ENCODE measurements around the gene AKT1. TPM values are rescaled to one million over a fixed set of nuclear protein-coding genes. Genes with fewer than 3 reads are reported as not detected.

AKT1 gene
- total and polyA plus RNA-seq, 2 of the 13 experiments (the other 11 are each of a cell fraction or from before 2014, with no cell fraction given), result 96.2 to 116 TPM

GRCh38 chr14:104735830-104736642, 59.5 kb downstream of the AKT1 start (continued):
- peak; percentile 80; the same call in 1 of the 2 replicates for TF ChIP-seq BCL3 (CRISPR knock-in tag; IDR thresholded peaks at IDR 0.05)
- peak; percentile 46; the same call in 1 of the 2 replicates for TF ChIP-seq PHF8 (CRISPR knock-in tag; IDR thresholded peaks at IDR 0.05)
- TF ChIP-seq, protein P1, sequence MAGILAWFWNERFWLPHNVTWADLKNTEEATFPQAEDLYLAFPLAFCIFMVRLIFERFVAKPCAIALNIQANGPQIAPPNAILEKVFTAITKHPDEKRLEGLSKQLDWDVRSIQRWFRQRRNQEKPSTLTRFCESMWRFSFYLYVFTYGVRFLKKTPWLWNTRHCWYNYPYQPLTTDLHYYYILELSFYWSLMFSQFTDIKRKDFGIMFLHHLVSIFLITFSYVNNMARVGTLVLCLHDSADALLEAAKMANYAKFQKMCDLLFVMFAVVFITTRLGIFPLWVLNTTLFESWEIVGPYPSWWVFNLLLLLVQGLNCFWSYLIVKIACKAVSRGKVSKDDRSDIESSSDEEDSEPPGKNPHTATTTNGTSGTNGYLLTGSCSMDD (CRISPR knock-in tag; IDR thresholded peaks at IDR 0.05), result no peak
- TF ChIP-seq ZNF83 (CRISPR knock-in tag; IDR thresholded peaks at IDR 0.05; ENCODE audit: borderline replicate concordance), result peak; percentile 96
- TF ChIP-seq FOXC1 (CRISPR knock-in tag; IDR thresholded peaks at IDR 0.05; ENCODE audit: borderline replicate concordance), result peak; percentile 50; the same call in 1 of the 2 replicates
- TF ChIP-seq, protein P2, sequence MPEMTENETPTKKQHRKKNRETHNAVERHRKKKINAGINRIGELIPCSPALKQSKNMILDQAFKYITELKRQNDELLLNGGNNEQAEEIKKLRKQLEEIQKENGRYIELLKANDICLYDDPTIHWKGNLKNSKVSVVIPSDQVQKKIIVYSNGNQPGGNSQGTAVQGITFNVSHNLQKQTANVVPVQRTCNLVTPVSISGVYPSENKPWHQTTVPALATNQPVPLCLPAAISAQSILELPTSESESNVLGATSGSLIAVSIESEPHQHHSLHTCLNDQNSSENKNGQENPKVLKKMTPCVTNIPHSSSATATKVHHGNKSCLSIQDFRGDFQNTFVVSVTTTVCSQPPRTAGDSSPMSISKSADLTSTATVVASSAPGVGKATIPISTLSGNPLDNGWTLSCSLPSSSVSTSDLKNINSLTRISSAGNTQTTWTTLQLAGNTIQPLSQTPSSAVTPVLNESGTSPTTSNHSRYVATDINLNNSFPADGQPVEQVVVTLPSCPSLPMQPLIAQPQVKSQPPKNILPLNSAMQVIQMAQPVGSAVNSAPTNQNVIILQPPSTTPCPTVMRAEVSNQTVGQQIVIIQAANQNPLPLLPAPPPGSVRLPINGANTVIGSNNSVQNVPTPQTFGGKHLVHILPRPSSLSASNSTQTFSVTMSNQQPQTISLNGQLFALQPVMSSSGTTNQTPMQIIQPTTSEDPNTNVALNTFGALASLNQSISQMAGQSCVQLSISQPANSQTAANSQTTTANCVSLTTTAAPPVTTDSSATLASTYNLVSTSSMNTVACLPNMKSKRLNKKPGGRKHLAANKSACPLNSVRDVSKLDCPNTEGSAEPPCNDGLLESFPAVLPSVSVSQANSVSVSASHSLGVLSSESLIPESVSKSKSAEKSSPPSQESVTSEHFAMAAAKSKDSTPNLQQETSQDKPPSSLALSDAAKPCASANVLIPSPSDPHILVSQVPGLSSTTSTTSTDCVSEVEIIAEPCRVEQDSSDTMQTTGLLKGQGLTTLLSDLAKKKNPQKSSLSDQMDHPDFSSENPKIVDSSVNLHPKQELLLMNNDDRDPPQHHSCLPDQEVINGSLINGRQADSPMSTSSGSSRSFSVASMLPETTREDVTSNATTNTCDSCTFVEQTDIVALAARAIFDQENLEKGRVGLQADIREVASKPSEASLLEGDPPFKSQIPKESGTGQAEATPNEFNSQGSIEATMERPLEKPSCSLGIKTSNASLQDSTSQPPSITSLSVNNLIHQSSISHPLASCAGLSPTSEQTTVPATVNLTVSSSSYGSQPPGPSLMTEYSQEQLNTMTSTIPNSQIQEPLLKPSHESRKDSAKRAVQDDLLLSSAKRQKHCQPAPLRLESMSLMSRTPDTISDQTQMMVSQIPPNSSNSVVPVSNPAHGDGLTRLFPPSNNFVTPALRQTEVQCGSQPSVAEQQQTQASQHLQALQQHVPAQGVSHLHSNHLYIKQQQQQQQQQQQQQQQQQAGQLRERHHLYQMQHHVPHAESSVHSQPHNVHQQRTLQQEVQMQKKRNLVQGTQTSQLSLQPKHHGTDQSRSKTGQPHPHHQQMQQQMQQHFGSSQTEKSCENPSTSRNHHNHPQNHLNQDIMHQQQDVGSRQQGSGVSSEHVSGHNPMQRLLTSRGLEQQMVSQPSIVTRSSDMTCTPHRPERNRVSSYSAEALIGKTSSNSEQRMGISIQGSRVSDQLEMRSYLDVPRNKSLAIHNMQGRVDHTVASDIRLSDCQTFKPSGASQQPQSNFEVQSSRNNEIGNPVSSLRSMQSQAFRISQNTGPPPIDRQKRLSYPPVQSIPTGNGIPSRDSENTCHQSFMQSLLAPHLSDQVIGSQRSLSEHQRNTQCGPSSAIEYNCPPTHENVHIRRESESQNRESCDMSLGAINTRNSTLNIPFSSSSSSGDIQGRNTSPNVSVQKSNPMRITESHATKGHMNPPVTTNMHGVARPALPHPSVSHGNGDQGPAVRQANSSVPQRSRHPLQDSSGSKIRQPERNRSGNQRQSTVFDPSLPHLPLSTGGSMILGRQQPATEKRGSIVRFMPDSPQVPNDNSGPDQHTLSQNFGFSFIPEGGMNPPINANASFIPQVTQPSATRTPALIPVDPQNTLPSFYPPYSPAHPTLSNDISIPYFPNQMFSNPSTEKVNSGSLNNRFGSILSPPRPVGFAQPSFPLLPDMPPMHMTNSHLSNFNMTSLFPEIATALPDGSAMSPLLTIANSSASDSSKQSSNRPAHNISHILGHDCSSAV (CRISPR knock-in tag; IDR thresholded peaks at IDR 0.05; ENCODE audit: borderline replicate concordance), result peak; percentile 38; the same call in 1 of the 2 replicates
- TF ChIP-seq, protein P3, sequence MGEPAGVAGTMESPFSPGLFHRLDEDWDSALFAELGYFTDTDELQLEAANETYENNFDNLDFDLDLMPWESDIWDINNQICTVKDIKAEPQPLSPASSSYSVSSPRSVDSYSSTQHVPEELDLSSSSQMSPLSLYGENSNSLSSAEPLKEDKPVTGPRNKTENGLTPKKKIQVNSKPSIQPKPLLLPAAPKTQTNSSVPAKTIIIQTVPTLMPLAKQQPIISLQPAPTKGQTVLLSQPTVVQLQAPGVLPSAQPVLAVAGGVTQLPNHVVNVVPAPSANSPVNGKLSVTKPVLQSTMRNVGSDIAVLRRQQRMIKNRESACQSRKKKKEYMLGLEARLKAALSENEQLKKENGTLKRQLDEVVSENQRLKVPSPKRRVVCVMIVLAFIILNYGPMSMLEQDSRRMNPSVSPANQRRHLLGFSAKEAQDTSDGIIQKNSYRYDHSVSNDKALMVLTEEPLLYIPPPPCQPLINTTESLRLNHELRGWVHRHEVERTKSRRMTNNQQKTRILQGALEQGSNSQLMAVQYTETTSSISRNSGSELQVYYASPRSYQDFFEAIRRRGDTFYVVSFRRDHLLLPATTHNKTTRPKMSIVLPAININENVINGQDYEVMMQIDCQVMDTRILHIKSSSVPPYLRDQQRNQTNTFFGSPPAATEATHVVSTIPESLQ (CRISPR knock-in tag; conservative IDR thresholded peaks at IDR 0.05), result no peak
- peak; percentile 85; the same call in 1 of the 2 replicates for TF ChIP-seq ZNF280B (CRISPR knock-in tag; IDR thresholded peaks at IDR 0.05; ENCODE audit: borderline replicate concordance)
- TF ChIP-seq HCFC1 (IDR thresholded peaks at IDR 0.05; ENCODE audit: low read depth, low read length), result no peak
- peak; percentile 47; the same call in 1 of the 2 replicates for TF ChIP-seq JUND (CRISPR knock-in tag; IDR thresholded peaks at IDR 0.05)
- TF ChIP-seq PRPF4 (IDR thresholded peaks at IDR 0.05; ENCODE audit: low read depth, low read length, poor library complexity, severe bottlenecking), result no peak
- peak; percentile 99 for TF ChIP-seq RARA (CRISPR knock-in tag; IDR thresholded peaks at IDR 0.05)
- TF ChIP-seq PTBP1 (IDR thresholded peaks at IDR 0.05; ENCODE audit: low read depth, low read length, poor library complexity, severe bottlenecking), result no peak
